ENCODE data around the gene PIK3CD. TPM values are rescaled to one million over a fixed set of nuclear protein-coding genes. Genes with fewer than 3 reads are reported as not detected.

Gene PIK3CD
- total and polyA plus RNA-seq, 2 of the 8 experiments (the other 6 are each of a cell fraction or from before 2014, with no cell fraction given), result 20.6 to 24.1 TPM

DNA sequence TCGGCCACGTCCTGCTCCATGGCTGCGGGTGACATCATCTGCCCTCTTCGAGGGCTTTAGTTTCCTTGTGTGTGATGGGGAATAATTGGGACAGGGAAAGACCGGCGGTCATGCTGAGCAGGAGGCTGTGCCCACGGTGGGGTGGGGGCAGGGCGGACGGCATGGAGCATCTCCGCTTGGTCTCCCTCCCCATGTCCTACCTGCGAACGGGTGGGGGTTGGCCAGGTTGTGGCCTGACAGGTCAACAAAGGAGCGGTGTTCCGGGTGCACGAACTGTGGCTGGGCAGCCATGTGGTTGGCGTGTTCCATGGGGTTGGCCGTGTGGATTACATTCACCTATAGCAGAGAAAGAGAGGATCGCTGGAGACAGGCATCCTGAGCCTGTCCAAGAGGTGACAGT is 80.0 kb downstream of the PIK3CD start:
- H2AFZ ChIP-seq (ENCODE audit: low read length), result no peak overlapping the region
- H4K91ac ChIP-seq (replicated peaks; ENCODE audit: insufficient read length, low read length), result no peak overlapping the region
- no peaks in the 10 kb centered on the region for H3K27me3 ChIP-seq (replicated peaks in 1 of 4; ENCODE audit: control insufficient read depth in 3 of 4, extremely low read depth in 1 of 4, insufficient read depth in 3 of 4, low read length in 3 of 4)
- WGBS, 2 experiments (ENCODE audit: extremely low coverage in 1 of 2, insufficient coverage in 1 of 2, insufficient read length in 1 of 2, insufficient replicate concordance in 2 of 2, low coverage in 1 of 2, low lambda C conversion rate in 2 of 2, missing lambda C conversion rate in 1 of 2), result 91% methylated on average over 17 of the region's 18 CpGs; no CpG with 5 or more reads in 1 of the 2 experiments
- no peak overlapping the region for H4K5ac ChIP-seq (ENCODE audit: insufficient read length, low read depth, low read length)
- H3K4me3 ChIP-seq (ENCODE audit: extremely low read depth in 1 of 4, insufficient read depth in 2 of 4, low read depth in 3 of 4, low read length in 4 of 4), result no peak overlapping the region
- H4K20me1 ChIP-seq (replicated peaks in 1 of 2; ENCODE audit: control insufficient read depth in 1 of 2, insufficient read depth in 2 of 2, low read length in 2 of 2), result peaks cover 0 to 9% of the 10 kb centered on the region in 2 experiments
- H3K23ac ChIP-seq (ENCODE audit: insufficient read length), result no peak overlapping the region
- no peak overlapping the region; the same call in 1 of the 2 replicates for H3K27ac ChIP-seq (ENCODE audit: low read depth, low read length)
- no peaks in the 10 kb centered on the region for H3K4me1 ChIP-seq (replicated peaks in 1 of 4; ENCODE audit: control insufficient read depth in 3 of 4, insufficient read depth in 4 of 4, low read length in 3 of 4)
- FAIRE-seq (no peak), DNase-seq (ENCODE audit: low read depth in 1 of 2, low spot score in 2 of 2) (no peak)
- CTCF ChIA-PET (ENCODE audit: partially characterized antibody), result interaction anchor here (1.1 to 3.3 kb wide), 3 partner anchors 10 to 29 kb away, joined by 3 to 18 read pairs (median 3); no protein-coding TSS in a partner anchor
- H3K4me2 ChIP-seq (ENCODE audit: insufficient read depth in 1 of 2, low read depth in 2 of 2, low read length in 2 of 2), result no peak overlapping the region
- no peak overlapping the region for H3K56ac ChIP-seq (replicated peaks; ENCODE audit: insufficient read length, low read depth, low read length)
- no peak overlapping the region for H3K4ac ChIP-seq (replicated peaks; ENCODE audit: insufficient read length, low read depth, low read length)
- no peaks in the 10 kb centered on the region for H3K23me2 ChIP-seq (ENCODE audit: low read depth, low read length)
- POLR2A ChIA-PET (ENCODE audit: partially characterized antibody), result interaction anchor here (0.6 kb wide), 1 partner anchor 134 kb away, joined by 3 read pairs; no protein-coding TSS in a partner anchor
- peaks cover 0 to 4% of the 10 kb centered on the region in 2 experiments; a peak in 2 of 4 replicates for H3K9me3 ChIP-seq (ENCODE audit: insufficient read depth in 2 of 2, low read depth in 1 of 2, low read length in 1 of 2)
- H2BK12ac ChIP-seq (ENCODE audit: low read depth, low read length), result no peak overlapping the region
- H3K14ac ChIP-seq (ENCODE audit: insufficient read length), result no peak overlapping the region
- H2BK20ac ChIP-seq (ENCODE audit: low read length), result no peak overlapping the region
- peaks cover 33 to 80% (median 57%) of the 10 kb centered on the region in 4 experiments for H3K36me3 ChIP-seq (ENCODE audit: control insufficient read depth in 2 of 4, insufficient read depth in 4 of 4, low read length in 3 of 4)
- no peaks in the 10 kb centered on the region for H3K79me2 ChIP-seq (ENCODE audit: control insufficient read depth in 1 of 2, insufficient read depth in 2 of 2, low read length in 2 of 2)
- H4K8ac ChIP-seq (ENCODE audit: extremely low read depth, insufficient read depth, low read length), result no peak overlapping the region
- no peaks in the 10 kb centered on the region for H3K79me1 ChIP-seq (ENCODE audit: low read depth, low read length)
- H2AK5ac ChIP-seq (ENCODE audit: low read depth, low read length), result no peak overlapping the region
- no peak overlapping the region for H3K9ac ChIP-seq (replicated peaks in 1 of 4; ENCODE audit: extremely low read depth in 1 of 4, low read depth in 3 of 4, low read length in 3 of 4)
- H2BK5ac ChIP-seq (ENCODE audit: low read depth, low read length), result peak overlapping the region; percentile 8; the same call in 1 of the 2 replicates
- H3K18ac ChIP-seq (ENCODE audit: extremely low read depth, low read length), result no peak overlapping the region
- no peak overlapping the region for H2BK15ac ChIP-seq (ENCODE audit: low read length)
- H2BK120ac ChIP-seq (replicated peaks; ENCODE audit: low read depth, low read length), result no peak overlapping the region
- no peak for TF ChIP-seq TBP (IDR thresholded peaks at IDR 0.05; ENCODE audit: low read depth, low read length)
- no peak for TF ChIP-seq ASH2L (IDR thresholded peaks at IDR 0.05; ENCODE audit: low read length)
- TF ChIP-seq, protein P1, sequence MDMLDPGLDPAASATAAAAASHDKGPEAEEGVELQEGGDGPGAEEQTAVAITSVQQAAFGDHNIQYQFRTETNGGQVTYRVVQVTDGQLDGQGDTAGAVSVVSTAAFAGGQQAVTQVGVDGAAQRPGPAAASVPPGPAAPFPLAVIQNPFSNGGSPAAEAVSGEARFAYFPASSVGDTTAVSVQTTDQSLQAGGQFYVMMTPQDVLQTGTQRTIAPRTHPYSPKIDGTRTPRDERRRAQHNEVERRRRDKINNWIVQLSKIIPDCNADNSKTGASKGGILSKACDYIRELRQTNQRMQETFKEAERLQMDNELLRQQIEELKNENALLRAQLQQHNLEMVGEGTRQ (IDR thresholded peaks at IDR 0.05; ENCODE audit: low read length), result no peak
- TF ChIP-seq MAFK (IDR thresholded peaks at IDR 0.05; ENCODE audit: low read depth, low read length), result no peak
- no peak for TF ChIP-seq POLR2A (IDR thresholded peaks at IDR 0.05; ENCODE audit: control extremely low read depth in 1 of 2, low read depth in 2 of 2, low read length in 2 of 2)
- no peak for TF ChIP-seq RAD21 (IDR thresholded peaks at IDR 0.05 in 1 of 2, conservative IDR thresholded peaks at IDR 0.05 in 1 of 2; ENCODE audit: low read depth in 2 of 2, low read length in 2 of 2)
- TF ChIP-seq RXRA (IDR thresholded peaks at IDR 0.05; ENCODE audit: insufficient read depth, low read depth, low read length), result no peak
- TF ChIP-seq POU5F1 (IDR thresholded peaks at IDR 0.05; ENCODE audit: low read depth, low read length), result no peak
- no peak for TF ChIP-seq RNF2 (IDR thresholded peaks at IDR 0.05; ENCODE audit: borderline replicate concordance, low read depth, low read length, missing control alignments, poor library complexity, severe bottlenecking)
- no peak for TF ChIP-seq POLR2AphosphoS5 (IDR thresholded peaks at IDR 0.05; ENCODE audit: low read depth, low read length)
- no peak for TF ChIP-seq SP1 (IDR thresholded peaks at IDR 0.05; ENCODE audit: low read depth, low read length)
- TF ChIP-seq CHD2 (IDR thresholded peaks at IDR 0.05; ENCODE audit: low read length), result no peak
- TF ChIP-seq, protein P2, sequence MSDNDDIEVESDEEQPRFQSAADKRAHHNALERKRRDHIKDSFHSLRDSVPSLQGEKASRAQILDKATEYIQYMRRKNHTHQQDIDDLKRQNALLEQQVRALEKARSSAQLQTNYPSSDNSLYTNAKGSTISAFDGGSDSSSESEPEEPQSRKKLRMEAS (IDR thresholded peaks at IDR 0.05), result no peak

Measured in H1 (cell line).